Esophagus (tissue), 2 donors: ENCODE results near the gene DISP2. TPM values are rescaled to one million over a fixed set of nuclear protein-coding genes. Genes with fewer than 3 reads are reported as not detected.

ENCODE experiments used
- H3K27ac ChIP-seq, 2 donors: one replicate each; pipeline ENCODE4 v1.5.1; 2013; ENCODE audit warnings: low read depth in 2 of 2, mild to moderate bottlenecking in 2 of 2, inconsistent platforms in 1 of 2, low read length in 1 of 2, moderate library complexity in 1 of 2
- H3K27me3 ChIP-seq, 2 donors: one replicate each; pipeline ENCODE4 v1.6.1; 2013; ENCODE audit warnings: low read length in 2 of 2, control low read depth in 1 of 2, mild to moderate bottlenecking in 1 of 2; ENCODE audit not compliant: insufficient read depth in 2 of 2, control insufficient read depth in 1 of 2
- H3K36me3 ChIP-seq, 2 donors: one replicate each; pipeline ENCODE4 v1.6.1; 2013; ENCODE audit warnings: low read length in 1 of 2; ENCODE audit not compliant: control insufficient read depth in 2 of 2, insufficient read depth in 2 of 2
- H3K4me1 ChIP-seq, 2 donors: one replicate each; pipeline ENCODE4 v1.6.1; 2013; ENCODE audit warnings: low read length in 1 of 2; ENCODE audit not compliant: control insufficient read depth in 2 of 2, insufficient read depth in 2 of 2
- H3K4me3 ChIP-seq, 2 donors: one replicate each; pipeline ENCODE4 v1.5.1; 2013; ENCODE audit warnings: low read length in 2 of 2, mild to moderate bottlenecking in 2 of 2, low read depth in 1 of 2, moderate library complexity in 1 of 2
- H3K9me3 ChIP-seq, 2 donors: one replicate each; pipeline ENCODE4 v1.6.1; 2013; ENCODE audit warnings: mild to moderate bottlenecking in 2 of 2, low read depth in 1 of 2, low read length in 1 of 2, moderate library complexity in 1 of 2; ENCODE audit not compliant: control insufficient read depth in 2 of 2, insufficient read depth in 1 of 2
- WGBS, 2 donors: extraction: QIAGEN DNeasy Blood & Tissue Kit; methylation state at CpG; one replicate each; pipeline ENCODE4 v1.1.7; 2013; 5-methylcytosine and 5-hydroxymethylcytosine counted together
- polyA plus RNA-seq, 2 donors: library from polyadenylated mRNA; stranded (reverse); fragments of 200-250 nt; gene quantifications; one replicate each; pipeline ENCODE4 v1.2.3, GENCODE V29; 2013
- donor health status: healthy with polysubstance abuse.
- donor health status: Bipolar disorder and iron deficiency.

DISP2 gene
- polyA plus RNA-seq, 2 donors = 0.33 to 1.3 TPM

DNA sequence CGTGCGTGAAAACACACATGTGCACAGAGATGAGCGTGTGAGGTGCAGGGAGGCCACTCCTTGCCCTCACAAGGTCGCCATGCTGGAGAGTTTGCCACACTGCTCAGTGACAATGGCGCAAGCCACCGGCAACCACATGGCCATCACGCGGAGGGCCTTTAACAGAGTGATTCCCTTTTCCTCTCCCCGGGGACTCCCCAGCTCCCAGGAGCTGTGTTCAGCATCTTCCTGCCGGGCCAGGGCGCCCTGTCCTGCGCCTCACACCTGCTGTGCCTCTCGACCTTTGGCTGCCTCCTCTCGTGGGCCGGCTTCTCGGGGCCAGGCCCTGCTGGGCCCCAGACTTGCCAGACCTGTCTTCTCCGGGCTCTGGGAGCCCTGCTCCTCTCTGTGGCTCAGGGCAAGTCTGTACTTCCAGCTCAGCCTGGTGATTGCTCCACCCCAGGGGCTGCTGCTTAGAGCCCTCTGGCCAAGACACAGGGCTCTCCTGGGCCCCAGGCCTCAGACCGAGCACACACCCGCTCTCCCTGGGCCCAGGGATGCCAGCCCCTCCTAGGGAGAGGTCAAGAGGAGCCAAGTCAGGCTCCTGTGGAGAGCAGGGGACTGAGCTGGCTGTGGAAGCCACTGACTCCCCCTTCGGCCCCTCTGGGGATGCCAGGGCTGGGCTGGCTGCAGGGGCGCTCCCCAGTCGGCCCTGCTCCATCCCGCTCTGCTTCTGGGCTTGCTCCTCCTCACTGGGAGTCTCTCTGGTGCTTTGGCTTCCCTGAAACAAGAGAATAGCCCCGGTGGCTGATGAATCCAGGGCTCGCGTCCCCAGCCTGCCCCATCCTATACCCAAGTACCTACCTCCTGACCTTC is 22.9 kb upstream of the DISP2 start:
- H3K9me3 ChIP-seq = no peaks in the 10 kb centered on the region
- peak overlapping the region; percentile 84 to 87 for H3K27ac ChIP-seq
- H3K36me3 ChIP-seq = peaks cover 0 to 11% of the 10 kb centered on the region in 2 donors
- peaks cover 21 to 54% of the 10 kb centered on the region in 2 donors for H3K4me1 ChIP-seq
- H3K4me3 ChIP-seq = no peak overlapping the region
- H3K27me3 ChIP-seq = no peaks in the 10 kb centered on the region
- 69 to 73% methylated on average over 21 to 26 of the region's 26 CpGs for WGBS, 2 donors

DNA sequence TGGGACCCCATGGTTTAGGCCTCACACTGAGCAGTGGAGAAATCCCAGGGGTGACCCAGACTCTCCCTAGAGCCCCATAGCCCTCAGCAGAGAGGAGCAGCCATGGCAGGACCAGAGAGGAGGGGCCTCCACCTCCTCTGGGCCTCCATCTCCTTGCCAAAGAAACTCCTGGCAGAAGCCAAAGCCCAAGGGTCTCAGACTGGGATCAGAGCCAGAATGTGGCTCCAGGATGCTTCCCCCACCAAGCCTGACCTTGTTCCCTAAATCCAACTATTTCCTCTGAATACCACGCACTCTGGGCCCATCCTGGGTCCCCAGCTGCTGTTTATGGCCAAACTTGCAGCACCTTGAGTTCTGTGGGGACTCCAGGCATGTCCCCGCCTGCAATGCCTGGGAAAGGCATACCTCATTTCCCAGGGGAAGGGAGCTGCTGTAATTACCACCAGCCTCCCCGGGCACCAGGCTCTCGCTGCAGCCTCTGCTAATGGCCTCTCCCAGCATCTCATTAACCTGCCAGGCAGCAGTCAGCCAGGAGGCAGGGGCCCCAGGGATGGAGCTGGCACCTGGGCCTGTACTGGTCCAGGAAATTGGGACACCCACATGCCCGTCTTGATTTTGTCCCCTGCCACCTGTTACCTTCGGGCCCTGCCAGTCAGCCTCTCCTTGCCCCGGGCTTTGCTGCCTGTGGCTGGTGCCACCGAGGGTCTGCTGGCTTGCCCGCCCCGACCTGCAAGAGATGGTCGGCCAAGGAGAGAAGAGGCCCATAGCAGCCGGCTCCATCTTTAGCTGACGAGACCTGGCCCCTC is 21.9 kb upstream of the DISP2 start:
- Histone ChIP-seq H3K9me3 (no peaks in the 10 kb centered on the region), H3K27me3 (no peaks in the 10 kb centered on the region), H3K4me3 (no peak overlapping the region), H3K4me1 (peaks cover 21 to 57% of the 10 kb centered on the region in 2 donors), H3K36me3 (peaks cover 0 to 11% of the 10 kb centered on the region in 2 donors), H3K27ac (peak overlapping the region; percentile 84 to 87)
- 77 to 91% methylated on average over 8 to 13 of the region's 13 CpGs for whole genome bisulfite sequencing, 2 donors

DNA sequence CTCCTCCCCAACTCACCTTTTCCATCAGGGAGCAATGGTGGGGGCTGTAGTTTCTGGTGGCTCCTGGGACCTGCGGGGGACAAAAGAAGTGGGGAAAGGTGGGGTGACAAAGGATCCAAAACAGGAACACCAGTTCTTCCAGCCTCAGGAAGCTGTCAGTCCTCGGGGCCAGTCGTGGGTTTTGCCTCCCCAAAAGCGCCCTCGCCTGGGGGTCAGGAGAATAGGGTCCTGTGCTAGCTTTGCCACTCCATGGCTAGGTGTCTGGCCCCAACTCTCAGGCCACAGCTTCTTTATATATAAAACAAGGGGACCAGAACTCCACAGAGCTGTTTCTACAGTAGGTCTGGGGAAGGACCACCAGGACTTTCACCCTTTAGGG is 21.3 kb upstream of the DISP2 start:
- H3K4me3 ChIP-seq = no peak overlapping the region
- H3K36me3 ChIP-seq = peaks cover 0 to 11% of the 10 kb centered on the region in 2 donors
- H3K9me3 ChIP-seq = no peaks in the 10 kb centered on the region
- no peaks in the 10 kb centered on the region for H3K27me3 ChIP-seq
- 79 to 80% methylated on average over 5 of the region's 5 CpGs for WGBS, 2 donors
- peak overlapping the region; percentile 6 to 8 for H3K27ac ChIP-seq
- peaks cover 21 to 57% of the 10 kb centered on the region in 2 donors for H3K4me1 ChIP-seq

DNA sequence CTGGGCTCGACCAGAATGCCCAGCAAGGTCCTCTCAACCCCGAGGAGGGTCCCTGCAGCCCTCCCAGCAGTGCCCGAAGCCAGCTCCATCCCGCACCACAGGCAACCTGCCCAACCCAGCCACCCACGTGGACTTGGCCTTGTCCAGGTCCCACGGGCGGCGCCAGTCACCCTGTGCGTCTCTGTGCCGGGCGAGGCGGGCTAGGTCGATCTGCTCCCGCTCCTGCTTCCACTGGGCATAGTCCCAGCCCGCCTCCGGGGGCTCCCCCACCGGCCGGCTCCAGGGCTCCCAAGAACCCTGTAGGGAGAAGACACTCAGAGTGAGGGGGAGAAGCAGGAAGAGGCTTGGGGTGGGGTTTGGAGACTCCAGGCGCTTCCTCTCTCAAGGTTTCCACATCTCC is 20.4 kb upstream of the DISP2 start:
- WGBS, 2 donors = 52 to 58% methylated on average over 19 of the region's 19 CpGs
- Histone ChIP-seq H3K27me3 (no peaks in the 10 kb centered on the region), H3K36me3 (peaks cover 0 to 11% of the 10 kb centered on the region in 2 donors), H3K9me3 (no peaks in the 10 kb centered on the region), H3K4me1 (peaks cover 21 to 57% of the 10 kb centered on the region in 2 donors), H3K27ac (peak overlapping the region in 1 of 2 donors; percentile 8), H3K4me3 (peak overlapping the region in 1 of 2 donors; percentile 9)

DNA sequence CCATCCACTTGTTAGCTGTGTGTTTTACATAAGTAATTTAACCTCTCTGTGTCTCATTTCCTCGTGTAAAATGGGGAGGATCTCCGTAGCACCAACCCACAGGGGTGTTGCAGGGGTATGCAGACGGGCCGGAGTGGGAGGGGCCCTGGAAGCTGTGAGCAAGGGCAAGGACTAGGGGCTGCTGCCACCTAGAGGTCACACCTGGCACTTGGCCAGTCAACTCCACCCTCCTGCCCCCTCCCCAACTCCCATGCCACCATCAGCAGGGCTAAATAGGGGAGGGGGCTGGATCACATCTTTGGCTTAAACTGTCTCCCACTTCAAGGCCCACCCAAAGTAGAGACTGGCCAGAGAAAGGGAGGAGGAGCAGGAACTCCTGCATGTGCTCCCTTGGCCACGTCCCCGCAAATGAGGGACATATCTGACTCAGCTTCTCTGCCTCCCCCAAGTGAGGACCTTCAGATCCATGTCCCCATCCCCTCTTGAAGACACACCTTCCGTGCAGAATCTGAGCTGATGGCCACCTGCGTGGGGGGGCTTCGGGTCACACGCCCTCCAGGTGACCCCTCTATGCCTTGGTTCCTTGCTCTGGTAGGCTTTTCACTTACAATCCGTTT is 19.9 kb upstream of the DISP2 start:
- 48 to 51% methylated on average over 11 of the region's 11 CpGs for WGBS, 2 donors
- peaks cover 0 to 11% of the 10 kb centered on the region in 2 donors for H3K36me3 ChIP-seq
- no peaks in the 10 kb centered on the region for H3K9me3 ChIP-seq
- H3K27ac ChIP-seq = peak overlapping the region; percentile 95 to 99
- H3K4me1 ChIP-seq = peaks cover 21 to 61% of the 10 kb centered on the region in 2 donors
- H3K27me3 ChIP-seq = no peaks in the 10 kb centered on the region
- H3K4me3 ChIP-seq = no peak overlapping the region

DNA sequence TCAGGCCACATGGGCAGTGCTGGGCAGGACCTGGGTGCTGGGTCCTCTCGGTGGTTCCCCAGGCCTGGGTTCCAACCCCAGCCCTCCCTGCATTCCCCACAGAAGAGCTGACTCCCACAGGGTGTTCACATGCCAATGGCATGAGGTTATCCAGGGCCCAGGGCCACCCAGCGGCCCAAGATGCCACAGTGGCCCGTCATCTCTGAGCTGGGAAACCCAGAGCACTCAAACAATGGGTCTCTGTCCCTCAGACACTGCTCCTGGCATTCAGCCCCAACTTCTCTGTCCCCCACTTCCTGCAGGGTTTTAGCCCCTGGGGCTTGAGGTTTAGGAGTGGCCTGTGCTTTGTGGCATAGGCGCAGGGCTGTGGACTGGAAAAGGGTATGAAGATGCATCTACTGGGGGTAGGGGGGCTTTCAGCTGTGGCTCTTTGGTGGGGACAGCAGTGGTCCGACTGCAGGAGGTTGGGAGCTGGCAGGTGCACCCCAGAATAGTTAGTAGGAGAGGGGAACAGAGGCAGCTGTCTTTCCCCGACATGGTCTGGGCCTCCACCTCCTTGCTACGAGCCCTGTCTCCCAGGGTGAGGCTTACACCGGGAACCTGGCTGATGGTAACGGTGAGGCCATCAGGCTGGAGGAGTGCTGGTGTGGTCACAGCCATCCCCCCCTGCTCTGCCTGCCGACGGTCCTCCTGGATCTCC is 18.9 kb upstream of the DISP2 start:
- peaks cover 21 to 61% of the 10 kb centered on the region in 2 donors for H3K4me1 ChIP-seq

DNA sequence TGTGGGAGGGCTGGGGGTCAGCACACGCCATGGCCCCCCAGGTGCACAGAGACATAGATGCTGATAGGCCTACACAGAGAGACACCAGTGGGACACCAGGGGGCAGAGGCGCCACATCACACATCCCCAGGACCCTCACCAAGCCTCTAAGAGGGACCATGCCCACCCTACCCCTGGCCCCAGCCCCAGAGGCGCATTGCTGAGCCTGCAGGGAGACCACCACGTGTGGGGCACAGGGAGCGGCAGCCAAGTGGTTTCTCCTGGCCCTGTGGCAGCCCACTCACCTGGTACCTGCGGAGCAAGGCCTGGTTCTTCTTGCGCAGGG is 18.4 kb upstream of the DISP2 start:
- Histone ChIP-seq H3K27ac (peak overlapping the region; percentile 95 to 99), H3K9me3 (no peaks in the 10 kb centered on the region), H3K36me3 (peaks cover 0 to 11% of the 10 kb centered on the region in 2 donors), H3K4me1 (peaks cover 20 to 60% of the 10 kb centered on the region in 2 donors), H3K4me3 (peak overlapping the region; percentile 60 to 64), H3K27me3 (no peaks in the 10 kb centered on the region)
- WGBS, 2 donors = 77 to 86% methylated on average over 7 of the region's 7 CpGs

More for the DNA sequence above, 18.9 kb upstream of the DISP2 start:
- H3K36me3 ChIP-seq = peaks cover 0 to 11% of the 10 kb centered on the region in 2 donors
- 67 to 74% methylated on average over 11 of the region's 11 CpGs for WGBS, 2 donors
- peak overlapping the region; percentile 60 to 64 for H3K4me3 ChIP-seq
- H3K27ac ChIP-seq = peak overlapping the region; percentile 95 to 99
- no peaks in the 10 kb centered on the region for H3K27me3 ChIP-seq
- no peaks in the 10 kb centered on the region for H3K9me3 ChIP-seq

DNA sequence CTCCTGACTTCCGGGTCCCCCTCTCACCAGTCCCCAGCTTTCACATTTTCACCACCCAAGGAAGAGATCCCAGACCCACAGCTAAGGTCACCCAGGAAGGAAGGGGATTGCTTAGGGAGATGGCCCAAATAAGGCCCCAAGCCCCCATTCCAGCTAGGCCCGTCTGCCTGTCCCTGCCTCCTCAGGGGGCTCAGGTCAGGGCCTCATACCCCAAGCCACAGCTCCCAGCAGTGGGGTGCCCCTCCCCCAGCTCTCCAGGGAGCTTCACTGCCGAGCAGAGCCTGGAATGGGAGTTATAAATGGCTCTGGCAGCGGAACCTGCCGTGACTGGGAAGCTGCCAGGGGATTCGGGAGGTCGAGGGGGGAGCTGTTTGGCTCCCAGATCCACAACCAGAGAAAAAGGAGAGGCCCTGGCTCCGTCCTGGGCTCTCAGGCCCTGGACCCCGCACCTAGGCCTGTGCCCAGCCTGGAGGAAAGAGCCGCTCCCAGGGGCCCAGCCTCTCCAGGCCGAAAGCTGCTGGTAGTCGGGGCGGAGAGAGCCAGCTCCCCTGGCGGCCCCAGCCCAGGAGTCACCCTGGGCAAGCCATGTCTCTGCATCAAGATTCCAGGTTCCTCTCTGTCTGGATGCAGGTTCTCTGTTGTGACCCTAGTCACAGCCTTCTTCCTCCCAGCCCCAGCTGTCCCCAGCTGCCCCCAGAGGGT is 17.8 kb upstream of the DISP2 start:
- H3K4me3 ChIP-seq = peak overlapping the region; percentile 60 to 64
- peaks cover 0 to 11% of the 10 kb centered on the region in 2 donors for H3K36me3 ChIP-seq
- no peaks in the 10 kb centered on the region for H3K9me3 ChIP-seq
- no peaks in the 10 kb centered on the region for H3K27me3 ChIP-seq
- WGBS, 2 donors = 27 to 28% methylated on average over 14 of the region's 14 CpGs
- H3K27ac ChIP-seq = peak overlapping the region; percentile 95 to 99
- peaks cover 19 to 59% of the 10 kb centered on the region in 2 donors for H3K4me1 ChIP-seq
